WI38 (cell line): ENCODE results near the gene LIN52.

Experiments used
- H3K4me3 ChIP-seq: 2 replicates; pipeline ENCODE4 v1.5.1; 2011; ENCODE audit warnings: low read depth, mild to moderate bottlenecking, control low read depth, low read length
- CTCF ChIP-seq: IDR thresholded peaks from 2 replicates; pipeline ENCODE4 v1.5.1; 2012; ENCODE audit warnings: low read depth, mild to moderate bottlenecking, control low read depth, low read length

The LIN52 gene

GRCh38 chr14:74242021-74242779 lies 157.4 kb downstream of the LIN52 start:
- H3K4me3 ChIP-seq: no peak overlapping the region
- TF ChIP-seq CTCF: no peak

- no peak for TF ChIP-seq CTCF
- no peak overlapping the region for H3K4me3 ChIP-seq
These were observed 158.0 kb downstream of the LIN52 start for GRCh38 chr14:74242780-74243042.

- no peak overlapping the region for H3K4me3 ChIP-seq
- no peak for TF ChIP-seq CTCF
These were observed 158.3 kb downstream of the LIN52 start for GRCh38 chr14:74243051-74243450.

- no peak overlapping the region for H3K4me3 ChIP-seq
- TF ChIP-seq CTCF: no peak
These were observed 159.4 kb downstream of the LIN52 start for GRCh38 chr14:74244115-74244514.

GRCh38 chr14:74245292-74245691 lies 160.5 kb downstream of the LIN52 start:
- no peak for TF ChIP-seq CTCF

GRCh38 chr14:74246542-74246941 lies 161.8 kb downstream of the LIN52 start:
- no peak overlapping the region for H3K4me3 ChIP-seq
- TF ChIP-seq CTCF: no peak

More at GRCh38 chr14:74245292-74245691, 160.5 kb downstream of the LIN52 start:
- no peak overlapping the region for H3K4me3 ChIP-seq

- TF ChIP-seq CTCF: no peak
- H3K4me3 ChIP-seq: no peak overlapping the region
These were observed 163.3 kb downstream of the LIN52 start for GRCh38 chr14:74248017-74248416.
